ENCODE measurements around the gene SOX4.
"Not testable (repeated sequence)": the region's sequence is repeated elsewhere in the genome, so short reads cannot be mapped to it uniquely, and the experiment has no call there.

Gene SOX4

GRCh38 chr6:21593412-21593926 lies at the start of gene SOX4:
Gene SOX4 (plus strand): TSS chr6:21593751. CDS start chr6:21594535, 784 bp downstream.
- peak; percentile 83 for DNase-seq

GRCh38 chr6:21552286-21552685 lies 41.3 kb upstream of the SOX4 start:
- not testable (repeated sequence) for DNase-seq

GRCh38 chr6:21554286-21554685 lies 39.3 kb upstream of the SOX4 start:
- DNase-seq = no peak

- DNase-seq = no peak
Measured at GRCh38 chr6:21555197-21555596, 38.4 kb upstream of the SOX4 start.

- DNase-seq = no peak
Measured at GRCh38 chr6:21556511-21556910, 37.0 kb upstream of the SOX4 start.

- DNase-seq = no peak
Measured at GRCh38 chr6:21556968-21557721, 36.4 kb upstream of the SOX4 start.

GRCh38 chr6:21559238-21559637 lies 34.3 kb upstream of the SOX4 start:
- no peak for DNase-seq

- DNase-seq = no peak
Measured at GRCh38 chr6:21560249-21560648, 33.3 kb upstream of the SOX4 start.

- no peak for DNase-seq
Measured at GRCh38 chr6:21565431-21565830, 28.1 kb upstream of the SOX4 start.

GRCh38 chr6:21578523-21578922 lies 15.0 kb upstream of the SOX4 start:
- DNase-seq = no peak

- DNase-seq = no peak
Measured at GRCh38 chr6:21582651-21583050, 10.9 kb upstream of the SOX4 start.

GRCh38 chr6:21586300-21586699 lies 7.3 kb upstream of the SOX4 start:
- DNase-seq = no peak

- DNase-seq = no peak
Measured at GRCh38 chr6:21586740-21587178, 6.8 kb upstream of the SOX4 start.

- peak; percentile 76 for DNase-seq
Measured at GRCh38 chr6:21587179-21587960, 6.2 kb upstream of the SOX4 start.

- DNase-seq = peak; percentile 75
Measured at GRCh38 chr6:21587961-21588480, 5.5 kb upstream of the SOX4 start.

- DNase-seq = peak; percentile 71
Measured at GRCh38 chr6:21588481-21589351, 4.8 kb upstream of the SOX4 start.

GRCh38 chr6:21589352-21590345 lies 3.9 kb upstream of the SOX4 start:
- DNase-seq = peak; percentile 86

GRCh38 chr6:21590346-21590745 lies 3.2 kb upstream of the SOX4 start:
- DNase-seq = no peak

GRCh38 chr6:21591446-21591845 lies 2.1 kb upstream of the SOX4 start:
- no peak for DNase-seq

GRCh38 chr6:21592953-21593352 lies 598 bp upstream of the SOX4 start:
- DNase-seq = no peak

- DNase-seq = no peak
Measured at GRCh38 chr6:21593927-21594415, 420 bp downstream of the SOX4 start.

Measured in KG1 (cell line).